Endothelial cell of umbilical vein (primary cell): Measurements from ENCODE around the gene ZNF682. TPM values are rescaled to one million over a fixed set of nuclear protein-coding genes. Genes with fewer than 3 reads are reported as not detected.

Source experiments
- BruUV-seq: library from RNA; stranded (reverse); fragments of 400-500 nt; replicated peaks from 2 replicates; lab custom pipeline; 2021; lab: Mats Ljungman, UMichigan
- CTCF ChIA-PET: fragments of 300-600, 350-600 bp; sonication (Branson Sonifier 250); formaldehyde crosslinking; loops from one replicate; lab custom pipeline; 2021; ENCODE audit warnings: antibody characterized with exemption, inconsistent platforms; lab: Charles Lee
- POLR2A ChIA-PET: fragments of 300-600, 350-600 bp; sonication (Branson Sonifier 250); formaldehyde crosslinking; loops from one replicate; lab custom pipeline; 2021; ENCODE audit warnings: antibody characterized with exemption, inconsistent platforms; lab: Charles Lee
- DNase-seq: peaks from one replicate; pipeline ENCODE4 v3.0.0-alpha.2; 2011; ENCODE audit warnings: low read depth, low spot score
- FAIRE-seq: peaks from 2 replicates; lab custom pipeline; 2011; peaks lifted over from hg19 to GRCh38; lab: Jason Lieb, UNC
- H2AFZ ChIP-seq: 2 replicates; pipeline ENCODE4 v1.6.0; 2012; ENCODE audit warnings: low read depth, low read length, control low read depth, inconsistent platforms
- H3K27ac ChIP-seq: 2 replicates; pipeline ENCODE4 v1.5.1; 2011; ENCODE audit warnings: low read depth, mild to moderate bottlenecking, control low read depth, low read length, moderate library complexity; ENCODE audit not compliant: insufficient read depth
- H3K27me3 ChIP-seq, 2 experiments: 2 replicates each; pipeline versions ENCODE4 v1.6.0 to v1.6.1; 2011; ENCODE audit warnings: low read length in 2 of 2, mixed read lengths in 1 of 2; ENCODE audit not compliant: control insufficient read depth in 2 of 2, insufficient read depth in 2 of 2
- H3K36me3 ChIP-seq, 2 experiments: 2 replicates in 1 of 2; 3 replicates in 1 of 2; pipeline ENCODE4 v1.5.1; 2011; ENCODE audit warnings: low read length in 2 of 2, mild to moderate bottlenecking in 1 of 2, moderate library complexity in 1 of 2; ENCODE audit not compliant: control insufficient read depth in 2 of 2, insufficient read depth in 2 of 2; ENCODE audit errors: extremely low read depth in 1 of 2
- H3K4me1 ChIP-seq: 3 replicates; pipeline ENCODE4 v1.5.1; 2011; ENCODE audit warnings: mild to moderate bottlenecking, low read length; ENCODE audit not compliant: control insufficient read depth, insufficient read depth; ENCODE audit errors: extremely low read depth
- H3K4me2 ChIP-seq: 2 replicates; pipeline ENCODE4 v1.6.1; 2011; ENCODE audit warnings: low read length, control low read depth, mixed read lengths; ENCODE audit not compliant: insufficient read depth
- H3K4me3 ChIP-seq, 3 experiments: fragments of 200-600 bp in 1 of 3; sonication (generic), shearing (Covaris generic) in 1 of 3; replicated peaks in 1 of 3; 2 replicates each; pipeline ENCODE4 v1.5.1; 2011 to 2016; ENCODE audit warnings: control low read depth in 3 of 3, low read length in 3 of 3, mild to moderate bottlenecking in 2 of 3, inconsistent platforms in 1 of 3, low read depth in 1 of 3, moderate library complexity in 1 of 3; ENCODE audit not compliant: insufficient read depth in 1 of 3
- H3K79me2 ChIP-seq: 2 replicates; pipeline ENCODE4 v1.6.0; 2012; ENCODE audit warnings: low read length, inconsistent platforms; ENCODE audit not compliant: control insufficient read depth, insufficient read depth
- H3K9ac ChIP-seq: replicated peaks from 2 replicates; pipeline ENCODE3; 2011; ENCODE audit warnings: low read length, control low read depth; ENCODE audit not compliant: insufficient read depth; ENCODE audit errors: extremely low read depth
- H3K9me1 ChIP-seq: replicated peaks from 3 replicates; pipeline ENCODE4 v1.6.0; 2011; ENCODE audit warnings: mild to moderate bottlenecking, low read length; ENCODE audit not compliant: control insufficient read depth, insufficient read depth; ENCODE audit errors: extremely low read depth
- H3K9me3 ChIP-seq: replicated peaks from 2 replicates; pipeline ENCODE4 v1.5.1; 2012; ENCODE audit warnings: low read length, inconsistent platforms; ENCODE audit not compliant: control insufficient read depth, insufficient read depth
- H4K20me1 ChIP-seq: replicated peaks from 2 replicates; pipeline ENCODE3; 2011; ENCODE audit warnings: mild to moderate bottlenecking, low read length; ENCODE audit not compliant: control insufficient read depth, insufficient read depth; ENCODE audit errors: extremely low read depth
- EZH2 ChIP-seq: IDR thresholded peaks from 2 replicates; pipeline ENCODE4 v1.6.1; 2012; ENCODE audit warnings: borderline replicate concordance, low read depth, mild to moderate bottlenecking, moderate library complexity, low read length, inconsistent platforms; ENCODE audit not compliant: severe bottlenecking
- FOS ChIP-seq: IDR thresholded peaks from 2 replicates; pipeline ENCODE4 v1.6.1; 2011; ENCODE audit warnings: mild to moderate bottlenecking, low read length, moderate library complexity, borderline replicate concordance; ENCODE audit not compliant: insufficient read depth
- GATA2 ChIP-seq: IDR thresholded peaks from 2 replicates; pipeline ENCODE4 v1.7.0; 2011; ENCODE audit warnings: low read depth, mild to moderate bottlenecking, moderate library complexity, mixed read lengths, low read length; ENCODE audit not compliant: insufficient read length, insufficient read depth
- JUN ChIP-seq: IDR thresholded peaks from 2 replicates; pipeline ENCODE4 v1.6.1; 2011; ENCODE audit warnings: borderline replicate concordance, low read depth; ENCODE audit not compliant: insufficient read length, insufficient read depth
- MYC ChIP-seq: IDR thresholded peaks from one replicate; pipeline ENCODE4 v1.6.1; 2011; ENCODE audit warnings: mild to moderate bottlenecking, low read depth, low read length
- POLR2A ChIP-seq: IDR thresholded peaks from 2 replicates; pipeline ENCODE4 v1.6.1; 2012; ENCODE audit warnings: low read depth, mild to moderate bottlenecking, control low read depth, low read length
- POLR2AphosphoS5 ChIP-seq: IDR thresholded peaks from 2 replicates; pipeline ENCODE4 v1.6.1; 2012; ENCODE audit warnings: low read depth, mild to moderate bottlenecking, control low read depth, low read length, moderate library complexity; ENCODE audit not compliant: insufficient read depth
- dilution Hi-C: fragments of 300-500 bp; cut with MboI; formaldehyde crosslinking; loops from one replicate; pipeline ENCODE4 v1.15.0; 2019; ENCODE audit warnings: low sequenced_read_pairs; ENCODE audit not compliant: extremely low pct_ligation_motif_present
- intact Hi-C: fragments of 100-400 bp; cut with micrococcal nuclease; formaldehyde crosslinking; loops from one replicate; pipeline ENCODE4 v1.10.0; 2022
- polyA plus RNA-seq, 4 experiments: library from polyadenylated mRNA; depleted of rRNA in 3 of 4; stranded (reverse) in 3 of 4; unstranded in 1 of 4; fragments of >200 nt; gene quantifications; 2 replicates each; pipeline versions ENCODE4 v1.2.1 to v1.2.3, GENCODE V29; 2011 to 2012; ENCODE audit warnings: missing spikeins in 1 of 4
- total RNA-seq: library from RNA; stranded (reverse); gene quantifications from 2 replicates; pipeline ENCODE4 v1.2.3, GENCODE V29; 2021
- TF ChIP-seq, protein P1 (sequence below): IDR thresholded peaks from 2 replicates; pipeline ENCODE4 v1.6.1; 2011; ENCODE audit not compliant: insufficient read depth, insufficient read length
- TF ChIP-seq, protein P2 (sequence below), 2 donors: IDR thresholded peaks; 1 replicate in 1 of 2; 2 replicates in 1 of 2; pipeline ENCODE4 v1.5.1; 2011; ENCODE audit warnings: low read length in 2 of 2, mild to moderate bottlenecking in 2 of 2, moderate library complexity in 2 of 2, control low read depth in 1 of 2, inconsistent platforms in 1 of 2, low read depth in 1 of 2; ENCODE audit not compliant: insufficient read depth in 1 of 2; ENCODE audit errors: extremely low read depth in 1 of 2

The ZNF682 gene
- total and polyA plus RNA-seq, 2 donors (not counting 3 experiments of a cell fraction or from before 2014, with no cell fraction given), result 2.8 to 3.4 TPM

DNA sequence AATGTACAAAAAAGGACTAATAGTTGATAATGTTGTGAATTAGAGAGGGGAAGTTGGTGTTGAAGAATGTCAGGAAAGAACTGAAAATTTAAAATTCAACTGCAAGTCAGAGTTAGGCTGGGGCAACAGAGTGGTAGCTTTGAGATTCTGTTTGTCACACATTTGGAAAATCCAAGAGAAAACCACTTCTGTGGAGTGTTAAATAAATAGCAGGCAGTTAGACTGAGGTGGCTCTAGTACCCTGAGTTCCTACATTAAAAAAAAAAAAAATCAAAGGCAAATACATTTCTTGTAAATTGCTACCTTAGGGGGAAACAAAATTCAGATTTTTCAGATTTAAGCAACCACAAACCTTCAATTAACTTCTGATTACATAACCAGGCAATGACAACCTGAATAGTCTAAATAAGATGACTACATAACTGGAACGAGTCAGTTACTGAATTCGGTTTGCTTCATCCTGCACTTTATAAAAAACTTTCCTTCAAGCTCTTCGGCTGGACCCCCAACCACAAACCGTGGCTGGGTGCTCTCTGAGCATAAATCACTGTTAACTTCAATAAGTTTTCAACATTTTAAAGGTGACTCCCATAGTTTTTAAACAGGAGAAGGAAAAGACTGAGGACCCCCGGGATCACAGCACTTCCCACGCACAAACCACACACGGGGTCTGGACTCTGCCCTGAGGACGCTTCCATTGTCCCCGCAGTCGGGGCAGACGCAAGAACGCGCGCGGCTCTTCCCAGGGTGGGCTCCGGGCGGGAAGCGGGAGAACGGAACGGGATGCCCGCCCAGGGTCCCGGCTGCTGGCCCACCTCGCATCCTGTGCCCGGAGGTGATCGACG lies 725 bp downstream of the ZNF682 start:
- Histone ChIP-seq H3K4me3 (peak overlapping the region in 2 of 3 experiments; percentile 52 to 67), H3K9me1 (no peaks in the 10 kb centered on the region), H3K36me3 (no peaks in the 10 kb centered on the region), H2AFZ (peak overlapping the region; percentile 2), H3K79me2 (no peaks in the 10 kb centered on the region), H3K27ac (peak overlapping the region; percentile 20), H3K4me1 (peaks cover 4% of the 10 kb centered on the region), H3K9me3 (no peaks in the 10 kb centered on the region), H3K9ac (peak overlapping the region; percentile 22), H4K20me1 (no peaks in the 10 kb centered on the region), H3K4me2 (peak overlapping the region; percentile 88), H3K27me3 (no peaks in the 10 kb centered on the region)
- BruUV-seq, result no TSS peak
- no peak for TF ChIP-seq FOS
- TF ChIP-seq, protein P1, sequence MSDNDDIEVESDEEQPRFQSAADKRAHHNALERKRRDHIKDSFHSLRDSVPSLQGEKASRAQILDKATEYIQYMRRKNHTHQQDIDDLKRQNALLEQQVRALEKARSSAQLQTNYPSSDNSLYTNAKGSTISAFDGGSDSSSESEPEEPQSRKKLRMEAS, result no peak
- TF ChIP-seq GATA2, result no peak
- no peak for TF ChIP-seq MYC
- TF ChIP-seq POLR2A, result no peak
- TF ChIP-seq JUN, result no peak
- no peak for TF ChIP-seq POLR2AphosphoS5
- TF ChIP-seq, protein P2, sequence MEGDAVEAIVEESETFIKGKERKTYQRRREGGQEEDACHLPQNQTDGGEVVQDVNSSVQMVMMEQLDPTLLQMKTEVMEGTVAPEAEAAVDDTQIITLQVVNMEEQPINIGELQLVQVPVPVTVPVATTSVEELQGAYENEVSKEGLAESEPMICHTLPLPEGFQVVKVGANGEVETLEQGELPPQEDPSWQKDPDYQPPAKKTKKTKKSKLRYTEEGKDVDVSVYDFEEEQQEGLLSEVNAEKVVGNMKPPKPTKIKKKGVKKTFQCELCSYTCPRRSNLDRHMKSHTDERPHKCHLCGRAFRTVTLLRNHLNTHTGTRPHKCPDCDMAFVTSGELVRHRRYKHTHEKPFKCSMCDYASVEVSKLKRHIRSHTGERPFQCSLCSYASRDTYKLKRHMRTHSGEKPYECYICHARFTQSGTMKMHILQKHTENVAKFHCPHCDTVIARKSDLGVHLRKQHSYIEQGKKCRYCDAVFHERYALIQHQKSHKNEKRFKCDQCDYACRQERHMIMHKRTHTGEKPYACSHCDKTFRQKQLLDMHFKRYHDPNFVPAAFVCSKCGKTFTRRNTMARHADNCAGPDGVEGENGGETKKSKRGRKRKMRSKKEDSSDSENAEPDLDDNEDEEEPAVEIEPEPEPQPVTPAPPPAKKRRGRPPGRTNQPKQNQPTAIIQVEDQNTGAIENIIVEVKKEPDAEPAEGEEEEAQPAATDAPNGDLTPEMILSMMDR (IDR thresholded peaks at IDR 0.05; ENCODE audit: extremely low read depth in 1 of 2, insufficient read depth in 1 of 2, low read depth in 1 of 2, low read length in 2 of 2), result no peak
- no peak for TF ChIP-seq EZH2
- ChIA-PET CTCF (interaction anchor here (1.0 to 1.5 kb wide), 2 partner anchors 13 to 199 kb away, joined by 5 to 6 read pairs; no protein-coding TSS in a partner anchor), POLR2A (interaction anchor here (0.5 to 1.0 kb wide), 2 partner anchors 13 to 147 kb away, joined by 3 to 5 read pairs; no protein-coding TSS in a partner anchor)
- FAIRE-seq (no peak), DNase-seq (no peak)
- intact Hi-C loops (no loop called here), dilution Hi-C loops (no loop called here)
